Loucy (cell line): ENCODE data around the gene OR2L8.

Source experiments
- H2AFZ ChIP-seq: fragments of 200-600 bp; sonication (generic); 2 replicates; pipeline ENCODE4 v1.6.0; 2016; ENCODE audit warnings: antibody characterized with exemption, mild to moderate bottlenecking, low read length, moderate library complexity
- H3F3A ChIP-seq: fragments of 200-600 bp; 2 replicates; pipeline ENCODE4 v1.6.0; 2016; ENCODE audit warnings: antibody characterized with exemption, low read depth, mild to moderate bottlenecking
- H3K27me3 ChIP-seq: fragments of 200-600 bp; sonication (generic); 2 replicates; pipeline ENCODE4 v1.6.1; 2014; ENCODE audit warnings: low read length, mild to moderate bottlenecking; ENCODE audit not compliant: insufficient read depth, poor library complexity, severe bottlenecking
- H3K36me3 ChIP-seq: fragments of 200-600 bp; sonication (generic); 2 replicates; pipeline ENCODE4 v1.6.1; 2016; ENCODE audit warnings: low read length; ENCODE audit not compliant: insufficient read depth
- H3K4me1 ChIP-seq: fragments of 200-600 bp; sonication (generic); 2 replicates; pipeline ENCODE4 v1.5.1; 2014; ENCODE audit warnings: low read length, mild to moderate bottlenecking; ENCODE audit not compliant: insufficient read depth, poor library complexity, severe bottlenecking
- H3K4me2 ChIP-seq: fragments of 200-600 bp; sonication (generic); 2 replicates; pipeline ENCODE4 v1.6.0; 2014; ENCODE audit warnings: antibody characterized with exemption, low read length, low read depth, mild to moderate bottlenecking; ENCODE audit not compliant: poor library complexity, severe bottlenecking
- H3K4me3 ChIP-seq: fragments of 200-600 bp; sonication (generic); 2 replicates; pipeline ENCODE4 v1.5.1; 2014; ENCODE audit warnings: low read length, mild to moderate bottlenecking, mixed read lengths; ENCODE audit not compliant: poor library complexity, severe bottlenecking
- H3K79me2 ChIP-seq: fragments of 200-600 bp; sonication (generic); 2 replicates; pipeline ENCODE4 v1.6.1; 2014; ENCODE audit warnings: low read length; ENCODE audit not compliant: insufficient read depth
- H3K9ac ChIP-seq: fragments of 200-600 bp; sonication (generic); 2 replicates; pipeline ENCODE4 v1.6.0; 2014; ENCODE audit warnings: mild to moderate bottlenecking, low read depth, low read length, moderate library complexity; ENCODE audit not compliant: poor library complexity, severe bottlenecking
- H3K9me2 ChIP-seq: fragments of 200-600 bp; sonication (generic); replicated peaks from 2 replicates; pipeline ENCODE4 v1.6.1; 2016; ENCODE audit warnings: low read depth, low read length, mixed read lengths
- H3K9me3 ChIP-seq: fragments of 200-600 bp; sonication (generic); 2 replicates; pipeline ENCODE4 v1.6.1; 2014; ENCODE audit warnings: mild to moderate bottlenecking, antibody characterized with exemption, low read length, low read depth; ENCODE audit not compliant: insufficient read depth
- H4K20me1 ChIP-seq: fragments of 200-600 bp; sonication (generic); 2 replicates; pipeline ENCODE4 v1.6.0; 2014; ENCODE audit warnings: antibody characterized with exemption, low read length, mild to moderate bottlenecking; ENCODE audit not compliant: insufficient read depth, poor library complexity, severe bottlenecking
- CTCF ChIP-seq: fragments of 200-600 bp; sonication (generic); conservative IDR thresholded peaks from 2 replicates; pipeline ENCODE4 v1.5.1; 2014; ENCODE audit warnings: mild to moderate bottlenecking, antibody characterized with exemption, low read length
- EZH2phosphoT487 ChIP-seq: fragments of 200-600 bp; IDR thresholded peaks from 2 replicates; pipeline ENCODE4 v1.6.1; 2018; ENCODE audit warnings: antibody characterized with exemption, mild to moderate bottlenecking, moderate library complexity, borderline replicate concordance

OR2L8 gene

DNA sequence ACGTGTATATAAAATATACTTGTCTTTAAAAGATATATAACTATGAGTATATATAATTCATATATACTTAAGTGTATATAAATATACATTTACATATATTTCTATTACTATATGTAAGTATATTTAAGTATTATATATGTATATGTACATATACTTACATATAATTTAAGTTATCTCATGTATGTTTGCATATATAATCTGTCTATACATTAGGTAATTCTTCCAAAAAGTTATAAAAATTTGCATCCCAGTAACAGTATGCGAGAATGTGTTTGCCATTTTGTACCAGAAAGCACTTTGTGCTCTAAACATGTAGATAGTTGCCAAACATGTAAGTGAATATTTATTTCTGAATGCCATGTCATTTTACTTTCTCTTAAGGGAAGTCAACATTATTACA is 16.3 kb downstream of the OR2L8 start, which contains the start of gene OR2AK2:
TSS of gene OR2AK2 (plus strand) at position 301 of the 400 bp plus-strand sequence. CDS start 144 bp downstream, outside the sequence.
- H3K4me2 ChIP-seq: no peak within 1 kb of the TSS
- no peaks in the 10 kb centered on the region for H3K9me2 ChIP-seq
- no peaks in the 10 kb centered on the region for H4K20me1 ChIP-seq
- no peaks in the 10 kb centered on the region for H3K36me3 ChIP-seq
- no peaks in the 10 kb centered on the region for H3K27me3 ChIP-seq
- no peaks in the 10 kb centered on the region for H3F3A ChIP-seq
- H3K4me3 ChIP-seq: no peak within 1 kb of the TSS
- no peak within 1 kb of the TSS for H3K9ac ChIP-seq
- H3K9me3 ChIP-seq: no peaks in the 10 kb centered on the region
- no peak within 1 kb of the TSS for H2AFZ ChIP-seq
- H3K79me2 ChIP-seq: no peaks in the 10 kb centered on the region
- no peaks in the 10 kb centered on the region for H3K4me1 ChIP-seq
- no peak for TF ChIP-seq EZH2phosphoT487
- no peak for TF ChIP-seq CTCF

- TF ChIP-seq CTCF (no peak), EZH2phosphoT487 (no peak)
- H3K4me3 ChIP-seq: no peak overlapping the region
- no peak overlapping the region for H3K4me2 ChIP-seq
Measured at GRCh38 chr1:247966532-247967204, 18.0 kb downstream of the OR2L8 start.

DNA sequence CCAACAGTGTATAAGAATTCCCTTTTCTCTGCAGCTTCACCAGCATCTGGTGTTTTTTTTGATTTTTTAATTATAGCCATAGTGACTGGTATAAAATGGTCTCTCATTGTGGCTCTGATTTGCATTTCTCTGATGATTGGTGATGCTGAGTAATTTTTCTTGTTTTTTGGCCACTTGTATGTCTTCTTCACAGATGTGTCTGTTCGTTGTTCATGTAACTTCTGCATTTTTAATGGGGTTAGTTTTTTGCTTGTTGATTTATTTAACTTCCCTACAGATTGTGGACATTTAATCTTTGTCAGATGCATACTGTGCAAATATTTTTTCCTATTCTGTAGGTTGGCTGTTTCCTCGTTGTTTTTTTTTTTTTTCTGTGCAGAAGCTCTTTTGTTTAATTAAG is 44.3 kb downstream of the OR2L8 start:
- H3K9ac ChIP-seq: no peak overlapping the region
- no peak overlapping the region for H3K4me2 ChIP-seq
- H3K27me3 ChIP-seq: no peaks in the 10 kb centered on the region
- no peaks in the 10 kb centered on the region for H4K20me1 ChIP-seq
- H3K79me2 ChIP-seq: no peaks in the 10 kb centered on the region
- no peaks in the 10 kb centered on the region for H3F3A ChIP-seq
- H3K4me3 ChIP-seq: no peak overlapping the region
- 0 out of 2 replicates have a peak, but pooled peaks cover 3% of the 10 kb centered on the region for H3K9me2 ChIP-seq
- no peaks in the 10 kb centered on the region; the same call in 1 of the 2 replicates for H3K9me3 ChIP-seq
- TF ChIP-seq EZH2phosphoT487 (no peak), CTCF (no peak)
- H3K36me3 ChIP-seq: no peaks in the 10 kb centered on the region
- no peaks in the 10 kb centered on the region for H3K4me1 ChIP-seq
- no peak overlapping the region for H2AFZ ChIP-seq

More at GRCh38 chr1:247966532-247967204, 18.0 kb downstream of the OR2L8 start:
- Histone ChIP-seq H2AFZ (no peak overlapping the region), H3K9ac (no peak overlapping the region), H3F3A (no peaks in the 10 kb centered on the region), H3K79me2 (no peaks in the 10 kb centered on the region), H4K20me1 (no peaks in the 10 kb centered on the region), H3K27me3 (no peaks in the 10 kb centered on the region), H3K36me3 (no peaks in the 10 kb centered on the region), H3K9me3 (no peaks in the 10 kb centered on the region), H3K4me1 (no peaks in the 10 kb centered on the region), H3K9me2 (no peaks in the 10 kb centered on the region)
